Muscle layer of duodenum (tissue), 2 donors: ENCODE results near the gene GPC1.
"Not testable (repeated sequence)": the region's sequence is repeated elsewhere in the genome, so short reads cannot be mapped to it uniquely, and the experiment has no call there.

Experiments used
- H3K27ac ChIP-seq: one replicate; pipeline ENCODE4 v1.7.0; 2013; ENCODE audit warnings: mild to moderate bottlenecking, low read length
- H3K27me3 ChIP-seq: one replicate; pipeline ENCODE4 v1.7.0; 2013; ENCODE audit warnings: low read depth, mild to moderate bottlenecking, control low read depth, low read length
- H3K36me3 ChIP-seq, 2 donors: one replicate each; pipeline ENCODE4 v1.7.0; 2013; ENCODE audit warnings: low read length in 2 of 2, control low read depth in 1 of 2, mild to moderate bottlenecking in 1 of 2; ENCODE audit not compliant: insufficient read depth in 2 of 2, control insufficient read depth in 1 of 2
- H3K4me1 ChIP-seq, 2 donors: one replicate each; pipeline ENCODE4 v1.7.0; 2013; ENCODE audit warnings: low read length in 2 of 2, mild to moderate bottlenecking in 2 of 2, control low read depth in 1 of 2, moderate library complexity in 1 of 2; ENCODE audit not compliant: insufficient read depth in 2 of 2, control insufficient read depth in 1 of 2
- H3K4me3 ChIP-seq, 2 donors: one replicate each; pipeline ENCODE4 v1.7.0; 2013; ENCODE audit warnings: low read length in 2 of 2, low read depth in 1 of 2, mild to moderate bottlenecking in 1 of 2
- H3K9me3 ChIP-seq, 2 donors: one replicate each; pipeline ENCODE4 v1.7.0; 2013; ENCODE audit warnings: low read length in 2 of 2, control low read depth in 1 of 2, mild to moderate bottlenecking in 1 of 2; ENCODE audit not compliant: control insufficient read depth in 1 of 2
- donor health status: healthy.

The GPC1 gene

GRCh38 chr2:240494194-240494793 is 58.8 kb downstream of the GPC1 start:
- no peak overlapping the region for H3K4me3 ChIP-seq
- no peaks in the 10 kb centered on the region for H3K36me3 ChIP-seq
- no peaks in the 10 kb centered on the region for H3K27me3 ChIP-seq
- H3K4me1 ChIP-seq, result no peaks in the 10 kb centered on the region
- H3K27ac ChIP-seq, result no peak overlapping the region
- peaks cover 11 to 14% of the 10 kb centered on the region in 2 donors for H3K9me3 ChIP-seq

DNA sequence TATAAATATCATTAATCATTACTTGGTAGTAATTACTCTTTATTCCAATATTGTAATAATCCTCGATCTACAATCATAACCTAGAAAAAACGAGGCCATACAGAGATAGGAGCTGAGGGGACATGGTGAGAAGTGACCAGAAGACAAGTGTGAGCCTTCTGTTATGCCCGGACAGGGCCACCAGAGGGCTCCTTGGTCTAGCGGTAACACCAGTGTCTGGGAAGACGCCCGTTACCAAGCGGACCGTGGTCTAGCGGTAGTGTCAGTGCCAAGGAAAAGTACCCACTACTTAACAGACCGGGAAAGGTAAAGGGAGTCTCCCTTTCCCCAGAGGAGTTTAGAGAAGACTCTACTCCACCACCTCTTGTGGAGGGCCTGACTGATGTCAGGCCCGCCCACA is 59.5 kb downstream of the GPC1 start:
- not testable (repeated sequence) for H3K27ac ChIP-seq, H3K27me3 ChIP-seq, H3K36me3 ChIP-seq, H3K4me3 ChIP-seq, H3K4me1 ChIP-seq
- peaks cover 7 to 10% of the 10 kb centered on the region in 2 donors for H3K9me3 ChIP-seq

DNA sequence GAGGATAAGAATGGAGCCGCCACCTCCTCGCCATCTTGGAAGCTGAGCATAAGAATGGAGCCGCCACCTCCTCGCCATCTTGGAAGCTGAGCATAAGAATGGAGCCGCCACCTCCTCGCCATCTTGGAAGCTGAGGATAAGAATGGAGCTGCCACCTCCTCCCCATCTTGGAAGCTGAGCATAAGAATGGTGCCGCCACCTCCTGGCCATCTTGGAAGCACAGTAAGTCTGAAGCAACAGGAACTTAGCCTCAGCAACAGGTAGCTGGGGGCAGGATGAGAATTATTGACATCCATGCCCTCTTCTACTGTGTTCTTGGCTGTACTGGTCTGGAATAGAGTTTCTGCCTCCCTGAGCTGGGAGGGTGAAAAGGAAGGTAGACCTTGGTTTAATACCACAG is 61.6 kb downstream of the GPC1 start:
- not testable (repeated sequence) for H3K27ac ChIP-seq, H3K9me3 ChIP-seq, H3K27me3 ChIP-seq, H3K4me1 ChIP-seq, H3K36me3 ChIP-seq, H3K4me3 ChIP-seq

GRCh38 chr2:240498171-240498957 is 62.9 kb downstream of the GPC1 start:
- no peak overlapping the region for H3K4me3 ChIP-seq
- no peaks in the 10 kb centered on the region for H3K9me3 ChIP-seq
- no peak overlapping the region for H3K27ac ChIP-seq
- H3K4me1 ChIP-seq, result no peaks in the 10 kb centered on the region
- H3K36me3 ChIP-seq, result peaks cover 0 to 7% of the 10 kb centered on the region in 2 donors
- no peaks in the 10 kb centered on the region for H3K27me3 ChIP-seq

DNA sequence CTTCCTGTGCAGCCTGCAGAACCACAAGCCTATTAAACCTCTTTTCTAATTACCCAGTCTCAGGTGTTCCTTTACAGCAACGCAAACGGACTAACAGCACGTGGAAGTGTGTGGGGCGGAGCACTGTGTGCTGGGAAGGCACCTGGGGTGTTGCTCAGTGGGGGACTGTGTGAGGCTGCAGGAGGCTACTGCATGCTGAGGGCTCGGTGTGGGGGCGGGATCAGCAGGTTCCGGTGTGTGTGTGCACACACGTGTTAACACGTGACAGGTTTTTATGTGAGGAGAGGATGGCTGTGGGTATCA is 63.4 kb downstream of the GPC1 start:
- Histone ChIP-seq H3K36me3 (peaks cover 0 to 7% of the 10 kb centered on the region in 2 donors), H3K4me1 (no peaks in the 10 kb centered on the region), H3K9me3 (no peaks in the 10 kb centered on the region), H3K4me3 (no peak overlapping the region), H3K27ac (no peak overlapping the region), H3K27me3 (no peaks in the 10 kb centered on the region)

DNA sequence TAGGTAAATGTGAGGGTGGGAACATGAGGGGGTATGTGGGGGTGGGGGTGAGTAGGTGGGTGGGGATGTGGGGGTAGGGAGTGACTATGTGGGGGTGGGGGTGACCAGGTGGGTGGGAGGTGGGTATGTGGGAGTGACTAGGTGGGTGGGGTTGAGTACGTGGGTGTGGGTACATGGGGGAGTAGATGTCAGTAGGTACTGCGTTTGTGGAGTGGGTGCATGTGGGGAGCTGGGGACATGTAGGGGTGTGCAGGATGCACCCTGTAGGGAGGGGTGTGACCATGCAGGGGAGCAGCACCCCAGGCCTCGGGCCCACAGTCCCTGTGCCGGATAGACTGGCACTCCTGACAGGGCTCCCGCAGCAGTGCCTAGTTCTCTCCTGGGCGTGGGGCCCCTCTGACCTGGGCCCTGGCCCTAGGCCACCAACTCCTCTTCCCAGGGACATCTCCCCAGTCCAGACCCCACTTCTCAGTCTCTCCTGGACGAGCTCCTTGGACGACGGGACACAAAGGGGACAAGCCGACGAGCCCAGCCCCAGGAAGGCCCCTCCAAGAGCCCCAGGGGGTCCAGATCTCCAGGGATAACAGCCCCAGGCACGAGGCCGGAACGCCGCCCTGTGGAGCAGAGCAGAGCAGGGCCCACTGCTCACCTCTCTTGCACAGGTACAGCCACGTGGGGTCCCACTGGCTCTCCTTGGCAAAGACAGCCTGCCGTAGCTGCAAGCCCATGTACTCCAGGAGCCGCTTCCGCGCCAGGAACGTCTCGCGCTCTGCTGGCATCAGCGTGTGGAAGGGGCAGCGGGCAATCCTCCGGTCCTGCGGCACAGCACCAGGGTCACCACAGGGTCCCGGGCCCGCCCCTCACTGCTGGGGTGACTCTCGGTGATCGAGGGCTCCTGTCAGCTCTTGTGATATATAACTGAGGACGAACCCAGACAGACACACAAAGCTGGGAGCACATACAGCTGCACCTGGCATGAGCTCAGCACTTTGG is 64.1 kb downstream of the GPC1 start:
- no peaks in the 10 kb centered on the region for H3K9me3 ChIP-seq
- peaks cover 0 to 7% of the 10 kb centered on the region in 2 donors for H3K36me3 ChIP-seq
- no peaks in the 10 kb centered on the region for H3K4me1 ChIP-seq
- no peak overlapping the region for H3K4me3 ChIP-seq
- no peak overlapping the region for H3K27ac ChIP-seq
- H3K27me3 ChIP-seq, result no peaks in the 10 kb centered on the region

- Histone ChIP-seq H3K4me1 (no peaks in the 10 kb centered on the region), H3K27ac (no peak overlapping the region), H3K27me3 (no peaks in the 10 kb centered on the region), H3K4me3 (no peak overlapping the region), H3K9me3 (no peaks in the 10 kb centered on the region), H3K36me3 (peaks cover 0 to 7% of the 10 kb centered on the region in 2 donors)
Measured at GRCh38 chr2:240500561-240501423, 65.3 kb downstream of the GPC1 start.

GRCh38 chr2:240501531-240501991 is 66.1 kb downstream of the GPC1 start:
- no peak overlapping the region for H3K27ac ChIP-seq
- H3K4me3 ChIP-seq, result no peak overlapping the region
- no peaks in the 10 kb centered on the region for H3K4me1 ChIP-seq
- peaks cover 0 to 7% of the 10 kb centered on the region in 2 donors for H3K36me3 ChIP-seq
- no peaks in the 10 kb centered on the region for H3K27me3 ChIP-seq
- H3K9me3 ChIP-seq, result no peaks in the 10 kb centered on the region

DNA sequence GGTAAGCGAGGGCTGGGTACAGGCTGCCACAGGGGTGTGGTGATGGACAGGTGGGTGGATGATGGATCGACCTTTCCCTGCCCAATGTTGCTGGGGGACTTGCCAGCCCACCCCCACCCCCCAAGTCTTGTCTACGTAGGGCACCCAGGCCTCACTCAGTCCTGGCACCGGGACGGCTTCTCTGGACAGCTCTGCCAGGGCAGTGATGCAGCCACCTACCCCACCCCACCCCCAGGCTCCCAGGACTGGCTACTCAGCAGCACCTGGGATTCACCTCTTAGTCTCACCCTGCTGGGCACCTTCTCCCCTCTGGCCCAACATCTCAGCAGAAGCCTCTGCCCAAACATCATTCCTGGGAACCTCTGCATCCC is 66.6 kb downstream of the GPC1 start:
- H3K27me3 ChIP-seq, result no peaks in the 10 kb centered on the region
- no peaks in the 10 kb centered on the region for H3K9me3 ChIP-seq
- H3K36me3 ChIP-seq, result peaks cover 0 to 7% of the 10 kb centered on the region in 2 donors
- no peak overlapping the region for H3K4me3 ChIP-seq
- H3K27ac ChIP-seq, result no peak overlapping the region
- no peaks in the 10 kb centered on the region for H3K4me1 ChIP-seq

GRCh38 chr2:240502430-240503121 is 67.1 kb downstream of the GPC1 start:
- no peak overlapping the region for H3K4me3 ChIP-seq

More at GRCh38 chr2:240502430-240503121, 67.1 kb downstream of the GPC1 start:
- Histone ChIP-seq H3K36me3 (peaks cover 0 to 7% of the 10 kb centered on the region in 2 donors), H3K4me1 (no peaks in the 10 kb centered on the region), H3K27ac (no peak overlapping the region), H3K27me3 (no peaks in the 10 kb centered on the region), H3K9me3 (no peaks in the 10 kb centered on the region)
